GM06990 (cell line): Measurements from ENCODE around the gene MSANTD2.

Source experiments
- DNase-seq: peaks from one replicate; pipeline ENCODE4 v3.0.0-alpha.2; 2011; ENCODE audit not compliant: insufficient read length; ENCODE audit errors: extremely low read depth
- H3K27me3 ChIP-seq: replicated peaks from 2 replicates; pipeline ENCODE4 v1.6.0; 2011; ENCODE audit warnings: low read length; ENCODE audit not compliant: control insufficient read depth, insufficient read depth
- H3K36me3 ChIP-seq: 2 replicates; pipeline ENCODE4 v1.5.1; 2011; ENCODE audit warnings: low read length; ENCODE audit not compliant: control insufficient read depth, insufficient read depth
- H3K4me3 ChIP-seq: replicated peaks from 2 replicates; pipeline ENCODE4 v1.5.1; 2011; ENCODE audit warnings: low read depth, mild to moderate bottlenecking, control low read depth, low read length
- TF ChIP-seq, protein P1 (sequence below): IDR thresholded peaks from 2 replicates; pipeline ENCODE4 v1.5.1; 2011; ENCODE audit warnings: low read length, control low read depth, mild to moderate bottlenecking, inconsistent platforms; ENCODE audit not compliant: insufficient read depth, poor library complexity, severe bottlenecking

Gene MSANTD2

GRCh38 chr11:124814739-124815138, 14.5 kb upstream of the MSANTD2 start:
- Histone ChIP-seq H3K36me3 (no peaks in the 10 kb centered on the region), H3K4me3 (no peak overlapping the region), H3K27me3 (no peaks in the 10 kb centered on the region)
- no peak for DNase-seq
- TF ChIP-seq, protein P1, sequence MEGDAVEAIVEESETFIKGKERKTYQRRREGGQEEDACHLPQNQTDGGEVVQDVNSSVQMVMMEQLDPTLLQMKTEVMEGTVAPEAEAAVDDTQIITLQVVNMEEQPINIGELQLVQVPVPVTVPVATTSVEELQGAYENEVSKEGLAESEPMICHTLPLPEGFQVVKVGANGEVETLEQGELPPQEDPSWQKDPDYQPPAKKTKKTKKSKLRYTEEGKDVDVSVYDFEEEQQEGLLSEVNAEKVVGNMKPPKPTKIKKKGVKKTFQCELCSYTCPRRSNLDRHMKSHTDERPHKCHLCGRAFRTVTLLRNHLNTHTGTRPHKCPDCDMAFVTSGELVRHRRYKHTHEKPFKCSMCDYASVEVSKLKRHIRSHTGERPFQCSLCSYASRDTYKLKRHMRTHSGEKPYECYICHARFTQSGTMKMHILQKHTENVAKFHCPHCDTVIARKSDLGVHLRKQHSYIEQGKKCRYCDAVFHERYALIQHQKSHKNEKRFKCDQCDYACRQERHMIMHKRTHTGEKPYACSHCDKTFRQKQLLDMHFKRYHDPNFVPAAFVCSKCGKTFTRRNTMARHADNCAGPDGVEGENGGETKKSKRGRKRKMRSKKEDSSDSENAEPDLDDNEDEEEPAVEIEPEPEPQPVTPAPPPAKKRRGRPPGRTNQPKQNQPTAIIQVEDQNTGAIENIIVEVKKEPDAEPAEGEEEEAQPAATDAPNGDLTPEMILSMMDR = no peak

DNA sequence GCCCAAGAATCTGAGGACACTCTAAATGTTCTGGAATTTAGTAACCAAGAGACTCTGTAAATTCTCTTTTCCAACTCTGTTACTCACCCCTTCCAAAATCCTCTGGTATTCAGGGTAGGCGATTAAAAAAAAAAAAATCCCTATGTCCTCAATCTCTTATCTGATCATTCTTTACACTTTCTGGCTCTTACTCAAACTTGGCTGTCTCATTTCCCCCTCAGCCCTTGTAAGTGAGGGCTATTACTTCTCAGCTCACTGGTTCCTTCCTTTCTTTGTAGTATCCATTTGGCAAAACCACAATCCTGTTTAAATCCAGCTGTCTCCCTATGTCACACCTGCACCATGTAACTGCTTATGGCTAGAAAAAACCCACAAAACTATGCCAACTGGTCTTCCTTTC, 12.7 kb upstream of the MSANTD2 start:
- Histone ChIP-seq H3K27me3 (no peaks in the 10 kb centered on the region), H3K36me3 (no peaks in the 10 kb centered on the region; the same call in 1 of the 2 replicates), H3K4me3 (no peak overlapping the region)
- TF ChIP-seq, protein P1 = no peak
- DNase-seq = no peak

DNA sequence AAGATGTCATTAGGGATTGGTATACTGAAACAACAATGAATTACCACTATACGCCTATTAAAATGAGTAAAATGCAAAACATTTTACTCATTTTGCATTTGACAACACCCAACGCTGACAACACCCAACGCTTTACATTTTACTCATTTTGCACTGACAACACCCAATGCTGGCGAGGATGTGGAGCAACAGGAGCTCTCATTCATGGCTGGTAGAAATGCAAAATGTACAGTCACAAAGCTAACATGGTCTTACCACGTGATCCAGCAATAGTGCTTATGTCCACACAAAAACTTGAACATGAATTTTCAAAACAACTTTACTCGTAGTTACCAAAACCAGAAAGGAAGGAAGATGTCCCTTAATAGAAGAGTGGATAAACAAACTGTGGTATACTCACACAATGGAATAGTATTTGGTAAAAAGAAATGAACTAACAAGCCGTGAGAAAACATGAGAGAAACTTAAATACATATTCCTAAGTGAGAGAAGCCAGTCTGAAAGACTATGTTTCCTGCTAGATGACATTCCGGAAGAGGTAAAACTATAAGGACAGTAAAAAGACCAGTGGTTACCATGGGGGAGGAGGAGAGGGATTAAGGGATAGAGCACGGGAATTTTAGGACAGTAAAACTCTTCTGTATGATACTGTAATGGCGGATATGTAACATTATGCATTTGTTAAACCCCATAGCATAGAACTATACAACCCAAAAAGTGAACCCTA, 11.4 kb upstream of the MSANTD2 start:
- no peak overlapping the region for H3K4me3 ChIP-seq
- DNase-seq = no peak
- no peaks in the 10 kb centered on the region; the same call in 1 of the 2 replicates for H3K36me3 ChIP-seq
- no peaks in the 10 kb centered on the region for H3K27me3 ChIP-seq
- TF ChIP-seq, protein P1 = no peak

DNA sequence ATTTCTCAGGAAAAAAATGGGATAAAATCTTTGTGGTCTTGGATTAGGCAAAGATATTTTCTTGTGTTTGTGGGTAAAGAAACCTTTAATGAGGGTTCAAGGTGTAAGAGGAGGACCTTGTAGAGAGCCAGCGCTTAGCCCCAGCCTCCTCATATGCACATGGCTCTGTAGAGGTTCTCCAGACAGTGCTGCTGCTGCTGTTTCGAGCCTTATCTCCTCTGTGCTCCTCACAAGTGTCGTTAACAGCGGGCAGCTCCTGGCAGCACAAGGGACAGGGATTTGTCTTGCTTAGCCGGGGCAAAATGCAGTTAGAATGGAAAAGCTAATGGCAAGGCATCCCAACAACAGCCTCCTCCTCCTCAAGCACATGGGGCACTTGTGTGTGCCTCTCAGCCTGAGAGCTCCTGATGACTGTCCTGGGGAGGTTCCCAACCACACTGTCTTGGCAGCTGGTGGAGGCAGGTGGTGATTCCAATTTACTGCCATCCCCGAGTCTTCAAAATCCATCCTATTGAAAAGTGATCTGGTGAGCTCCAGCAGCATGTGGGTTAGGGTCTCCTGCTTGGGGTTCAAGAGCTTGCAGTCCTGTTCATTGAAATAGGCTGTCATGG, 7.6 kb upstream of the MSANTD2 start:
- no peak for DNase-seq
- H3K4me3 ChIP-seq = no peak overlapping the region
- H3K27me3 ChIP-seq = no peaks in the 10 kb centered on the region
- H3K36me3 ChIP-seq = no peaks in the 10 kb centered on the region; the same call in none of the 2 replicates
- TF ChIP-seq, protein P1 = no peak

GRCh38 chr11:124807201-124807600, 7.0 kb upstream of the MSANTD2 start:
- DNase-seq = no peak
- Histone ChIP-seq H3K4me3 (no peak overlapping the region), H3K27me3 (no peaks in the 10 kb centered on the region), H3K36me3 (no peaks in the 10 kb centered on the region; the same call in none of the 2 replicates)
- TF ChIP-seq, protein P1 = no peak
